ENCODE measurements around the gene OSBPL5.
A peak's percentile ranks its signal among the peaks of the same experiment; 100 is the strongest.

Gene OSBPL5

GRCh38 chr11:3060436-3061025 lies 104.6 kb downstream of the OSBPL5 start:
- no peaks in the 10 kb centered on the region for H3K9me3 ChIP-seq (ENCODE audit: severe bottlenecking)
- DNase-seq (ENCODE audit: low spot score) (no peak), ATAC-seq (ENCODE audit: low read depth) (no peak)

GRCh38 chr11:3058753-3059664 lies 106.1 kb downstream of the OSBPL5 start:
- ATAC-seq (ENCODE audit: low read depth) (peak; percentile 65), DNase-seq (ENCODE audit: low spot score) (no peak)
- Histone ChIP-seq H3K9me3 (ENCODE audit: severe bottlenecking) (no peaks in the 10 kb centered on the region), H3K36me3 (ENCODE audit: low read depth) (peaks cover 16% of the 10 kb centered on the region), H3K27me3 (ENCODE audit: insufficient read depth, poor library complexity, severe bottlenecking) (no peaks in the 10 kb centered on the region), H3K27ac (ENCODE audit: poor library complexity, severe bottlenecking) (peak overlapping the region; percentile 61), H3K4me3 (ENCODE audit: severe bottlenecking) (no peak overlapping the region), H3K4me1 (ENCODE audit: insufficient read depth, poor library complexity, severe bottlenecking) (peaks cover 23% of the 10 kb centered on the region)
- TF ChIP-seq CTCF (IDR thresholded peaks at IDR 0.05; ENCODE audit: poor library complexity, severe bottlenecking): no peak

More at GRCh38 chr11:3060436-3061025, 104.6 kb downstream of the OSBPL5 start:
- no peak for TF ChIP-seq CTCF (IDR thresholded peaks at IDR 0.05; ENCODE audit: poor library complexity, severe bottlenecking)
- Histone ChIP-seq H3K27me3 (ENCODE audit: insufficient read depth, poor library complexity, severe bottlenecking) (no peaks in the 10 kb centered on the region), H3K36me3 (ENCODE audit: low read depth) (peaks cover 4% of the 10 kb centered on the region), H3K4me1 (ENCODE audit: insufficient read depth, poor library complexity, severe bottlenecking) (peaks cover 26% of the 10 kb centered on the region), H3K27ac (ENCODE audit: poor library complexity, severe bottlenecking) (no peak overlapping the region), H3K4me3 (ENCODE audit: severe bottlenecking) (no peak overlapping the region)

GRCh38 chr11:3057069-3057963 lies 107.8 kb downstream of the OSBPL5 start, which contains the start of gene CARS1:
TSS of gene CARS1 (minus strand) at chr11:3057423. CDS start at chr11:3057367, 56 bp downstream.
- Histone ChIP-seq H3K4me3 (ENCODE audit: severe bottlenecking) (peak within 1 kb of the TSS; percentile 86), H3K36me3 (ENCODE audit: low read depth) (peaks cover 33% of the 10 kb centered on the region), H3K27me3 (ENCODE audit: insufficient read depth, poor library complexity, severe bottlenecking) (no peaks in the 10 kb centered on the region), H3K27ac (ENCODE audit: poor library complexity, severe bottlenecking) (peak within 1 kb of the TSS; percentile 61), H3K4me1 (ENCODE audit: insufficient read depth, poor library complexity, severe bottlenecking) (peaks cover 20% of the 10 kb centered on the region), H3K9me3 (ENCODE audit: severe bottlenecking) (no peaks in the 10 kb centered on the region)
- peak; percentile 97 for DNase-seq (ENCODE audit: low spot score)
- no peak for TF ChIP-seq CTCF (IDR thresholded peaks at IDR 0.05; ENCODE audit: poor library complexity, severe bottlenecking)
- peak; percentile 94 for ATAC-seq (ENCODE audit: low read depth)

GRCh38 chr11:3056296-3057068 lies 108.6 kb downstream of the OSBPL5 start:
- TF ChIP-seq CTCF (IDR thresholded peaks at IDR 0.05; ENCODE audit: poor library complexity, severe bottlenecking): no peak
- peaks cover 41% of the 10 kb centered on the region for H3K36me3 ChIP-seq (ENCODE audit: low read depth)
- H3K27ac ChIP-seq (ENCODE audit: poor library complexity, severe bottlenecking): peak overlapping the region; percentile 61
- H3K27me3 ChIP-seq (ENCODE audit: insufficient read depth, poor library complexity, severe bottlenecking): no peaks in the 10 kb centered on the region
- DNase-seq (ENCODE audit: low spot score) (no peak), ATAC-seq (ENCODE audit: low read depth) (no peak)
- peak overlapping the region; percentile 86 for H3K4me3 ChIP-seq (ENCODE audit: severe bottlenecking)
- H3K9me3 ChIP-seq (ENCODE audit: severe bottlenecking): no peaks in the 10 kb centered on the region
- H3K4me1 ChIP-seq (ENCODE audit: insufficient read depth, poor library complexity, severe bottlenecking): peaks cover 20% of the 10 kb centered on the region
